ENCODE data around the gene CHIT1.
"Not testable (repeated sequence)": the region's sequence is repeated elsewhere in the genome, so short reads cannot be mapped to it uniquely, and the experiment has no call there.

DNA sequence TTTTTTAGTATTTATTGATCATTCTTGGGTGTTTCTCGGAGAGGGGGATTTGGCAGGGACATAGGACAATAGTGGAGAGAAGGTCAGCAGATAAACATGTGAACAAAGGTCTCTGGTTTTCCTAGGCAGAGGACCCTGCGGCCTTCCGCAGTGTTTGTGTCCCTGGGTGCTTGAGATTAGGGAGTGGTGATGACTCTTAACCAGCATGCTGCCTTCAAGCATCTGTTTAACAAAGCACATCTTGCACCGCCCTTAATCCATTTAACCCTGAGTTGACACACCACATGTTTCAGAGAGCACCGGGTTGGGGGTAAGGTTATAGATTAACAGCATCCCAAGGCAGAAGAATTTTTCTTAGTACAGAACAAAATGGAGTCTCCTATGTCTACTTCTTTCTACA is 36.7 kb upstream of the CHIT1 start:
- TF ChIP-seq, protein P1, sequence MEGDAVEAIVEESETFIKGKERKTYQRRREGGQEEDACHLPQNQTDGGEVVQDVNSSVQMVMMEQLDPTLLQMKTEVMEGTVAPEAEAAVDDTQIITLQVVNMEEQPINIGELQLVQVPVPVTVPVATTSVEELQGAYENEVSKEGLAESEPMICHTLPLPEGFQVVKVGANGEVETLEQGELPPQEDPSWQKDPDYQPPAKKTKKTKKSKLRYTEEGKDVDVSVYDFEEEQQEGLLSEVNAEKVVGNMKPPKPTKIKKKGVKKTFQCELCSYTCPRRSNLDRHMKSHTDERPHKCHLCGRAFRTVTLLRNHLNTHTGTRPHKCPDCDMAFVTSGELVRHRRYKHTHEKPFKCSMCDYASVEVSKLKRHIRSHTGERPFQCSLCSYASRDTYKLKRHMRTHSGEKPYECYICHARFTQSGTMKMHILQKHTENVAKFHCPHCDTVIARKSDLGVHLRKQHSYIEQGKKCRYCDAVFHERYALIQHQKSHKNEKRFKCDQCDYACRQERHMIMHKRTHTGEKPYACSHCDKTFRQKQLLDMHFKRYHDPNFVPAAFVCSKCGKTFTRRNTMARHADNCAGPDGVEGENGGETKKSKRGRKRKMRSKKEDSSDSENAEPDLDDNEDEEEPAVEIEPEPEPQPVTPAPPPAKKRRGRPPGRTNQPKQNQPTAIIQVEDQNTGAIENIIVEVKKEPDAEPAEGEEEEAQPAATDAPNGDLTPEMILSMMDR (IDR thresholded peaks at IDR 0.05), result not testable (repeated sequence)
- not testable (repeated sequence) for TF ChIP-seq POLR2A (IDR thresholded peaks at IDR 0.05)
